HAP-1 (cell line): ENCODE data around the gene CNTNAP1.

ENCODE experiments used
- DNase-seq, 2 experiments: peaks; one replicate each; pipeline ENCODE4 v3.0.0-alpha.2; 2016 to 2020; ENCODE audit warnings: low spot score in 2 of 2
- H3K27me3 ChIP-seq: fragments of 250-450 bp; sonication (Bioruptor Pico); 2 replicates; pipeline ENCODE4 v1.5.1; 2020; ENCODE audit warnings: low read depth, mild to moderate bottlenecking, moderate library complexity
- H3K36me3 ChIP-seq: fragments of 250-450 bp; sonication (Bioruptor Pico); replicated peaks from 2 replicates; pipeline ENCODE4 v1.5.1; 2020; ENCODE audit warnings: mild to moderate bottlenecking
- H3K4me1 ChIP-seq: fragments of 250-450 bp; sonication (Bioruptor Pico); 2 replicates; pipeline ENCODE4 v1.5.1; 2020; ENCODE audit warnings: mild to moderate bottlenecking
- H3K4me3 ChIP-seq: fragments of 250-450 bp; sonication (Bioruptor Pico); 2 replicates; pipeline ENCODE4 v1.5.1; 2020; ENCODE audit warnings: mild to moderate bottlenecking, moderate library complexity
- H3K9me3 ChIP-seq: fragments of 250-450 bp; sonication (Bioruptor Pico); 2 replicates; pipeline ENCODE4 v1.5.1; 2020; ENCODE audit warnings: mild to moderate bottlenecking, moderate library complexity
- in situ Hi-C: fragments of 300-500 bp; cut with MboI; formaldehyde crosslinking; loops from 3 replicates; pipeline ENCODE4 v1.14.3; 2020; ENCODE audit warnings: low sequenced_read_pairs, inconsistent platforms, mixed read lengths

Gene CNTNAP1

DNA sequence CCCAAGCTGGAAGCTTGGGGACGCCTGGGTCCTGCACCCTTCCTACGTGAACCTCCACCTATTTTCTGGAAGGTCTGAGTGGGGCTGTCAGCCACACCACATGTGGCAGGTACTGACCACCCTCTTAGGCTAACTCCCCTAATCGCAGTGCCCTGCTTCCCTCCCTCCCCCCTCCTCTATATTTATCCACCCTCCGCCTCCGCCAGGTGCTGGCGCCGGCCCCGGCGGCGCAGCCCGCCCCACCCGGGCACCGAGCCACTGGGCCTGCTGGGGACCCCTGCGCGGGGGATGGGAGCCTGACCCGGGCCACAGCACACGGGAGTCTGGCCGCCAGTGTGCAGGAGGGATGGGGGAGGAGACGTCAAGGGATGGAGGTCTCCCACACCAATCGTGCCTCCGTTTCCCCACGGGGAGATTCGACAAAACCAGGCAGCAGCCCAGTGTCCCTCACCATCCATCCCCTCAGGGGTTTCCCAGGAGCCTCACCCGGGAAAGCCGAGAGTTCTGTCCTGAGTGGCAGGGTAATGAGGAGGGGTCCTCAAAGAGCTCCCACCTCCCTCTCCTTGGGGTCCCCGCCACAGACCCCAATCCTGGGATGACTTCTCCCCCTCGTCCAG is 6.9 kb upstream of the CNTNAP1 start:
- no peaks in the 10 kb centered on the region for H3K27me3 ChIP-seq
- peaks cover 30% of the 10 kb centered on the region for H3K36me3 ChIP-seq
- no peak for DNase-seq
- peaks cover 34% of the 10 kb centered on the region for H3K4me1 ChIP-seq
- in situ Hi-C loops = loop anchor here (5.0 kb wide), 1 partner anchor 93 kb away; no protein-coding TSS in a partner anchor
- peak overlapping the region; percentile 80 for H3K4me3 ChIP-seq
- H3K9me3 ChIP-seq = no peaks in the 10 kb centered on the region

DNA sequence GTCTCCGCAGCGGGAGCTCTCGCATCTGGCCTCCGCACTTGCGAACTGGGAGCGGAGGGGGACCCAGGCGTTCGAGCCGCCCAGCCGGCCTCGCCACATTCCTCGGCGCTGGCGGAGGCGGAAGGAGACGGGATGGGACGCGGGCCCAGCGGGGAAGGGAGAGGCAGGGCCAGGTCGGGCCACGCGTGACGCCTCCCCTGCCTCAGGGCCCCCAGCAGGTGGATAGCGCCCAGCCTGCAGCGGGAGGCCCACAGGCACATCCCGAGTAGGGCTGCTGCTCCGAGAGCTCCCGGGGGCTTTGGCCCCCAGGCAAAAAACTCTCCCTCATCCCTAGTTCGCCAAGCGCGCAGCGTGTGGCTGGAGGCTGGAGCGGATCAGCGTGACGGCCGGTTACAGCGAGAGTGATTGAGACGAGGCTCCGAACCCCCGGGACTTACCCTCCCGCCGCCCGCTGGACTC is 6.3 kb upstream of the CNTNAP1 start:
- Histone ChIP-seq H3K27me3 (no peaks in the 10 kb centered on the region), H3K4me1 (peaks cover 39% of the 10 kb centered on the region)
- in situ Hi-C loops = loop anchor here (5.0 kb wide), 1 partner anchor 94 kb away; no protein-coding TSS in a partner anchor

DNA sequence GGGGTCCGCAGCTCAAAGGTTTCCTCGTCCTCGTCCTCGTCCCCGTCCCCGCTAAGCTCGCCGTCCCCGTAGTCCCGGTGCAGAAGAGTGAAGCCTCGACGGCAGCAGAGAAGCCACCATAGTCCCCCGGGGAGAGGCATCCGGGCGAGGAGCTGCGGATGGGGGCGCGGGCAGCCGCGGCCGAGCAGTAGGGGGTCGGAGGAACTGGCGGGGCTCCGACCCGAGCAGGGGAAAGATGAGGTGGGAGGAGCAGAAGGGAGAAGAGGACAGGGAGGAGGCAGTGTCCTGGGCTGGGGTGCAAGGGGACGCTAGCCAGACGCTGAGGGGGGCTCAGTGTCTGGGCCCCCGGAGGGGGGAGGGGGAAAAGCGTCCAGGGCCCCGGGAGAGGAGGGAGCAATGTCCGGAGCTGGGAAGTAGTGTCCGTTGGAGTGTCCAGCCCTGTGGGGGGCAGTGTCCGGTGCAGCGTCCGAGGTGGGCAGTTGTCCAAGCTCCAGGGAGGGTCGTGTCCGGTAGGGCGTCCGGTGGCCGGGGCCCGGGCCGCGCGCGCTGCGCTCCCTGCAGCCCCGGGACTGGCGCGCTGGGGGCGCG is 5.8 kb upstream of the CNTNAP1 start, which contains the start of gene PLEKHH3:
PLEKHH3 (minus strand) TSS at position 571 of the 588 bp plus-strand sequence; CDS start at position 140, 431 bp downstream.
- H3K36me3 ChIP-seq = peaks cover 20% of the 10 kb centered on the region
- peak within 1 kb of the TSS; percentile 80 for H3K4me3 ChIP-seq
- H3K4me1 ChIP-seq = peaks cover 44% of the 10 kb centered on the region
- DNase-seq = peak; percentile 34 to 65
- no peaks in the 10 kb centered on the region for H3K9me3 ChIP-seq
- in situ Hi-C loops = loop anchor here (5.0 kb wide), 1 partner anchor 94 kb away; no protein-coding TSS in a partner anchor
- no peaks in the 10 kb centered on the region for H3K27me3 ChIP-seq

More for the DNA sequence above, 6.3 kb upstream of the CNTNAP1 start:
- Histone ChIP-seq H3K36me3 (peaks cover 25% of the 10 kb centered on the region), H3K9me3 (no peaks in the 10 kb centered on the region), H3K4me3 (peak overlapping the region; percentile 80)
- peak in 1 of 2 experiments; percentile 55 for DNase-seq

DNA sequence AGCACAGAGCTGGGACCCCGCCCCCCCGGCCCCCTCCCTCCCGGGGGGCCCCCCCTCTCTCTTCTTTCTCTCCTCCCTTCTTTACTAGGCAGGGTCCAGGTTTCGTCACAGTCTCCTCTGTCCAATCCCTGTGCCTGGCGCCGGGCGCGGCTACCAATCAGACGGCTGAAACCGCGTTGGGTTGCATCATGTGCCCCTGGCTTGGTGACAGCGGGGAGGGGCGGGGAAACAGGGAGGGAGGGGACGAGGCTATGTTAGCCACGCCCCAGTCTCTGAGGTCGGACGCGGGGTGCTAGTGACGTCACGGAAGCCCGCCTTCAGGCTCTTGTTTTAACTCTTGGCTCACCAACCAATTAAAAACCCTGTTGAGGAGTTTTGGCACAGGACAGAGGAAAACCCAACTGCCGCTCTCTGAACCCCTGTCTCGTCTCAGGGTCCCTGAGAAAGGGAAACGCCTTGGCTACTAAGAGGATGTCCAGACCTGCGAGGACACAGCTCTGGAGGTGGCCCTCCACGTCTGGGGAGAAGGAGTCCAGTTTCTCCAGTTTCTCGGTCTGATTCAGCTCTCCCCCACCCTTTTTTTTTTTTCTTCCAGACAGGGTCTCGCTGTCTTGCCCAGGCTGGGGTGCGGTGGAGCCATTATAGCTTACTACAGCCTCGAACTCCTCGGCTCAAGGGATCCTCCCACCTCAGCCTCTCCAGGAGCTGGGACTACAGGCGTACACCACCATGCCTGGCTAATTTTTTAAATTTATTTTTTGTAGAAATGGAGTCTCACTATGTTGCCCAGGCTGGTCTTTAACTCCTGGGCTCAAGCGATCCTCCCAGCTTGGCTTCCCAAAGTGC is 5.1 kb upstream of the CNTNAP1 start:
- H3K36me3 ChIP-seq = peaks cover 14% of the 10 kb centered on the region
- H3K4me1 ChIP-seq = peaks cover 49% of the 10 kb centered on the region
- in situ Hi-C loops = loop anchor here (5.0 kb wide), 1 partner anchor 95 kb away; no protein-coding TSS in a partner anchor
- H3K27me3 ChIP-seq = no peaks in the 10 kb centered on the region
- no peaks in the 10 kb centered on the region for H3K9me3 ChIP-seq
- peak; percentile 100 for DNase-seq
- H3K4me3 ChIP-seq = peak overlapping the region; percentile 80

DNA sequence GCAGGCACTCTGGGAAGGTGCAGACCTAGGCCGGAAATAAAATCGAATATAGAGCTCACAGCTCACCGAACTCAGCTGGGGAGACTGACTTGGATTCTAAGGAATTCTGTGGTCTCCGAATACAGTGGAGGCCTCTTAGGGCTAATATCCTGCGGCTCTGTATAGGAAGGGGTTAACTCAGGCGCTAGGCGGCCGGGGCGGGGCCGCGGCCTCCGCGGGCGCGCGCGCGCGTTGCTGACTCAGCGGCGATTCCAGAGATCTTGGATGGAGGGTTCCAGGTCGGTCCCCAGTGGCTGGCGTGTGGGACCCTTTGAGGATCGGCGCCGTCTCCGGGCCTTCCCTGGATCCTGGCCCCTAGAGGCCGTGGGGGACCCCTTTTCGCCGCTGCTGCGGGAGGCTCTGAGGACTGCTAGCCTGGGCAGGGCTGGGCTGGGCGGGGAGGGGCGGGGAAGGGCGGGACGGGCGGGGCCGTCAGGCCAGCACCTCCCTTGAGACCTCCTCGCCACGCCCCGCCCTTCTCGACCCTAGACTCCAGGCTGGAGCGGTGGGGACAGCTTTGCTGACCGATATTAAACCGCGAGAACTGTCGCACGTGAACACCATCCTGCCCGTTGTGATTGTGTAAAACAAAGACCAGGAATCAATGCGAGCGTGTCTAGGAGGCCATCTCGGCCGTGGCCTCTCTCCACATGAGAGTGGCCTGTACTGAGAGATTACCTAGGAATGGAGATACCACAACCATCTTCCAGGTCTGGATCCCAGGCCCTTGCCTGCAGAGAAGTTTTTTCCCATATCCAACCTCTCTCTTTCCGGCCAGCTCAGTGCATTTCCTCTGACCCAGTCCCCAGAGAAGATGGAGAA is 4.2 kb upstream of the CNTNAP1 start:
- no peaks in the 10 kb centered on the region for H3K9me3 ChIP-seq
- peaks cover 49% of the 10 kb centered on the region for H3K4me1 ChIP-seq
- H3K27me3 ChIP-seq = no peaks in the 10 kb centered on the region
- H3K36me3 ChIP-seq = peaks cover 5% of the 10 kb centered on the region
- DNase-seq = peak; percentile 97 to 99
- in situ Hi-C loops = loop anchor here (5.0 kb wide), 1 partner anchor 96 kb away; no protein-coding TSS in a partner anchor
- H3K4me3 ChIP-seq = peak overlapping the region; percentile 49

DNA sequence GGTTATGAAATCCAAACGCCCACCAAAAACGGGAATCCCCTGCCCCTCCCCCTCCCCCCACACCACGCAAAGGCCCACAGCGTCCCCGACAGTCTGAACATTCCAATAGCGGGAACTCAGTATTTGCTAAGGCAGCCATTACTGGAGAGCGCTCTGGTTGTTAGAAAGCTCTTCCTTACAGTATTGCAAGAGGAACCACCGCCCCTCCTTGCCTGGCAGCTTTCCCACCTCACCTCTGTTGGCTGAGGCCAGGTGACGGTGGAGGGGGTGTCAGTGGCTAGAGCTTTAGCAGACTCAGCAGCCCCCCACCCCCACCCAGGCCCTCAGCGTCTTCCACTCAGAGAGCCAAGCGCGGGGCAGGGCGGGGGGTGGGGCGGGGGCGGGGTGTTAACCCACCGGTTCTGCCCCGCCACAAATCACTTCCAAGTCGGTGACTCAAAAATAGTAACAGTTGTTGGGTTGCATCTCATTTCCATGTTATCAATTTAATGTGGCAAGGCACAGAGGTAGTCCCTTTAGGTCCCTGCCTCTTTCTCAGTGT is 3.3 kb upstream of the CNTNAP1 start:
- Histone ChIP-seq H3K4me1 (peaks cover 52% of the 10 kb centered on the region), H3K27me3 (no peaks in the 10 kb centered on the region), H3K36me3 (no peaks in the 10 kb centered on the region; the same call in none of the 2 replicates)

DNA sequence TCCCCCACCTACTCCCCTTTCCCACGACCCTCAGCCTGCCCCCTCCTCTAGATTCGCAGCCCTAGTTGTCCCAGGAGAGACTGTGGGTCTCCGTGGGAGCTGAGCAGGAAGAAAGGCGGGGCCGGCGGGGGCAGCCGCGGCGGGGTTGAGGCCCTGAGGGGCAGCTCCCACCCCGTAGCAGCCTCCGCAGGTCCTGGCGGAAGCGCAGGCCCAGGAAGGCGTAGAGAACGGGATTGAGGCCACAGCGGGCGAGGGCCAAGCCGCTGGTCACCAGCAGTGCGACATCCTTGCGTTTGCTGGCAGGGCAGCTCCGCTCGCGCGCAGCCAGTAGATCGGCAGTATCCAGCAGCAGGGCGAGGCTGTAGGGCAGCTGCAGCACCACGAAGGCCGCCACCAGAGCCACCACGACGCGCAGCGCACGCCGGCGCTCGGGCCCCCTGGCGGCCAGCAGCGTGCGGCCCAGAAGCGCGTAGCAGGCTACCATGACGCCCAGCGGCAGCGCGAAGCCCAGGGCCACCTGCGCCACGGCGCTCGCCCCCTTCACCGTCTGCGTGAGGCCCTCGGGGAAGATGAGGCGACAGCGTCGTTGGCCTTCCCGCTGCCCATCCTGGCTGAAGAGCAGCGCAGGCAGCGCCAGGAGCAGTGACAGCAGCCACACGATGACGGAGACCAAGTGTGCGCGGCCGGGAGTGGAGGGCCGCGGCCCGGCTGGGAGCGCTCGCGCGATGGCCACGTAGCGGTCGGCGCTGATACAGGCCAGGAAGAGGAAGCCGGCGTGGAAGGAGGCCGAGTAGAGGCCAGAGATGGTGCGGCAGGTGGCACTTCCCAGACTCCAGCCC is 2.6 kb upstream of the CNTNAP1 start:
- Histone ChIP-seq H3K36me3 (no peaks in the 10 kb centered on the region; the same call in none of the 2 replicates), H3K4me1 (peaks cover 46% of the 10 kb centered on the region), H3K27me3 (no peaks in the 10 kb centered on the region), H3K9me3 (no peaks in the 10 kb centered on the region), H3K4me3 (peak overlapping the region; percentile 49)
- DNase-seq = peak; percentile 74 to 88
- in situ Hi-C loops = loop anchor here (5.0 kb wide), 1 partner anchor 97 kb away; no protein-coding TSS in a partner anchor

More for the DNA sequence above, 3.3 kb upstream of the CNTNAP1 start:
- no peaks in the 10 kb centered on the region for H3K9me3 ChIP-seq
- in situ Hi-C loops = loop anchor here (5.0 kb wide), 1 partner anchor 97 kb away; no protein-coding TSS in a partner anchor
- peak; percentile 52 to 76 for DNase-seq
- H3K4me3 ChIP-seq = peak overlapping the region; percentile 49

DNA sequence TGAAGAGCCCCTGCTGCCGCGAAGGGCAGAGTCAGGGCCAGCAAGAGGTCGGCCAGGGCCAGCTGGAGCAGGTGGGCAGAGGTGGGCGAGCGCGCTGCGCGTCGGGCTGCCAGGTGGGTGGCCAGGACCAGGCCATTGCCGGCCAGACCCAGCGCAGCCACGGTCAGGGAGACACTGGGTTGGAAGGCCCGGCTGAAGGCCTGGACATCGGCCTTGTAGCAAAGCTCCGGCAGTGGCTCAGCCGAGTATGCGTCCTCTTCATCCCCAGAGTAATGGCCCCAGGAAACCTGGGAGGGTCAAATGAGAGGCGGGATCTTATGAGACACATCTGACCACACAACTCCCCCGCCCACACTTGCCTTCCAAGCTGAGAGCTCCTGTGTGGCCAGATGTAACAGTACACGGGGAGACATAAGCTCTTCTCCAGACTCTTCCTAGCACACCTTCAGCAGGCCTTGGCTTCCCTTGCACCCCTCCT is 2.0 kb upstream of the CNTNAP1 start:
- H3K36me3 ChIP-seq = peaks cover 6% of the 10 kb centered on the region
- H3K4me3 ChIP-seq = no peak overlapping the region; the same call in 1 of the 2 replicates
- H3K27me3 ChIP-seq = no peaks in the 10 kb centered on the region
- H3K4me1 ChIP-seq = peaks cover 45% of the 10 kb centered on the region
- no peaks in the 10 kb centered on the region for H3K9me3 ChIP-seq
- peak in 1 of 2 experiments; percentile 59 for DNase-seq
- in situ Hi-C loops = no loop called here

DNA sequence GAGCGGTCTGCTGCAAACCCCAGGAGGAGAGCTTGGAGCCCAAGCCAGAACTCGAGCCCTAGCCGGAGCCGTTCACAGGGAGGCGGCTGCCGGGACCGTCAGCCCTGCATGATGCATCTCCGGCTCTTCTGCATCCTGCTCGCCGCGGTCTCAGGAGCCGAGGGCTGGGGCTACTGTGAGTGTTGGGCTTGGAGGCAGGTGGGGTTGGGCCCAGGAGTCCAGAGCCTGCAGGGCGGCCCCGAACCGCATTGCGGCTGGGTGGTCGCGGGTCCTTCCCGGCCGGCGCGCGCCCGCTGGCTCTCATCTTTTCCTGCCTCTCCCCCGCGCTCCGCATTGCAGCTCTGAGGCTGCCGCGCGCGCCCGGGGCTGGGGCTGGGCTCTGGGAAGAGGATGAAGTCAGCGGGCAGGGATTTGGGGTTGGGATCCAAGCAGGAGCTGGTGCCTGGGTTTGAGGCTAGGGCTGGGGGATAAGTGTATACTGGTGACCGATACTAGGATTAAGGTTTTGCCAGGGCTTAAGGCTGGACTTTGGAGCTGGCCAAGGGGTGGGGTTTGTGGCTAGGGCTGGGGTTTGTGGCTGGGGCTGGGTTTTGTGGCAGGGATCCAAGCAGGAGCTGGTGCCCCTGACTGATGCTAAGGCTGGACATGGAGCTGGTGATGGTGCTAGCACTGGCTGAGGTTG is 532 bp downstream of the CNTNAP1 start:
- DNase-seq = peak in 1 of 2 experiments; percentile 77
- no peaks in the 10 kb centered on the region for H3K27me3 ChIP-seq
- H3K4me3 ChIP-seq = peak overlapping the region; percentile 48
- in situ Hi-C loops = no loop called here
- no peaks in the 10 kb centered on the region for H3K9me3 ChIP-seq
- peaks cover 22% of the 10 kb centered on the region for H3K36me3 ChIP-seq
- peaks cover 38% of the 10 kb centered on the region for H3K4me1 ChIP-seq

DNA sequence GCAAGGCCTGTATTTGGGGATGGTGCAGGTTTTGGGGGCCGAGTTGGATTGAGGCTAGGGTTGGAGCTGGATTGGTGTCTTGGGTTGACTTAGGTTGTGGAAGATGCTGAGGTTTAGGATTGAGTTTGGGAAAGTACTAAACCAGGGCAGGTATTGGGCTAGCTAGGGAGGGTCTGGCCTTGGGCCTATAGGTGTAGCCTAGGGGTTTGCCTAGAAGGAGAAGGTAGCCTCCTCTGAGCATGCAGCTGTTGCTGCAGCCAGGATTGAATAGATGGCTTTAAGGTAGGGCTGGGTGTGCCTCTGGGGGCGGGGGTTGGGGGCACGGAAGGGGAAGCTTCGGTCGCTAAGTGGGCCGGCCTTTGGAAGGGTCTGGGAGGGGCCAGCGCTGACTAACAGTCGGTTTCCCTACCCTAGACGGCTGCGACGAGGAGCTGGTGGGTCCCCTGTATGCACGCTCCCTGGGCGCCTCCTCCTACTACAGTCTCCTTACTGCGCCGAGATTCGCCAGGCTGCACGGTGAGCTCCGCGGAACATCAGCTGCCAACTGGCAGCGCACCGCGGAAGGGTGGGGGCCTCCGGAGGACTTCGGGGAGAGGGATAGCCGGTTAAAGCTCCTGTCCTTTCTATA is 1.2 kb downstream of the CNTNAP1 start:
- peaks cover 36% of the 10 kb centered on the region for H3K4me1 ChIP-seq
- DNase-seq = peak in 1 of 2 experiments; percentile 64
- H3K4me3 ChIP-seq = peak overlapping the region; percentile 48
- H3K9me3 ChIP-seq = no peaks in the 10 kb centered on the region
- in situ Hi-C loops = no loop called here
- H3K27me3 ChIP-seq = no peaks in the 10 kb centered on the region
- H3K36me3 ChIP-seq = peaks cover 29% of the 10 kb centered on the region
